GM18907 (cell line): Measurements from ENCODE around the gene RANBP9.

Experiments
- ATAC-seq: cut with Tn5 transposase; IDR thresholded peaks from one replicate; pipeline ENCODE4 v1.9.1; 2021; ENCODE audit warnings: mild to moderate bottlenecking, moderate library complexity; ENCODE audit not compliant: unreplicated experiment

Gene RANBP9

GRCh38 chr6:13605634-13606033 lies 106.0 kb downstream of the RANBP9 start:
- ATAC-seq: no peak

GRCh38 chr6:13604546-13605416 lies 106.9 kb downstream of the RANBP9 start:
- no peak for ATAC-seq

GRCh38 chr6:13604135-13604534 lies 107.5 kb downstream of the RANBP9 start:
- ATAC-seq: no peak

DNA sequence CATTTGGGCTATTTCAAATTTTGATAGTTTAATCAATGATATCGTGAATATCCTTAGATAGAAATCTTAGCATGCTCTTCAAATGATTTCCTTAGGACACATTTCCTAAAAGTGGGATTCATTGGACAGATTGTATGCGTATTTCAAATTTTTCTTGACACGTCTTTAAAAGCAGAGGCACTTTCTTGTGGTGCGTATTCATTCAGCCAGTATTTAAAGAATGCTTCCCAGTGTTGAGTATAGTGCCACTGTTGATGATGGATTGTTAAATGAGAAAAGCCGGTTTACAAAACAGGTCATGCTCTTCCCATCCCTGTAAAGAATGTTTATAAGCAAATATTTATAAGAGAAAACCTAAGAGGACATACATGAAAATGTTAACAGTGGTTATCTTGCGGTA lies 111.6 kb downstream of the RANBP9 start:
- ATAC-seq: no peak

GRCh38 chr6:13597073-13597472 lies 114.6 kb downstream of the RANBP9 start:
- ATAC-seq: no peak

DNA sequence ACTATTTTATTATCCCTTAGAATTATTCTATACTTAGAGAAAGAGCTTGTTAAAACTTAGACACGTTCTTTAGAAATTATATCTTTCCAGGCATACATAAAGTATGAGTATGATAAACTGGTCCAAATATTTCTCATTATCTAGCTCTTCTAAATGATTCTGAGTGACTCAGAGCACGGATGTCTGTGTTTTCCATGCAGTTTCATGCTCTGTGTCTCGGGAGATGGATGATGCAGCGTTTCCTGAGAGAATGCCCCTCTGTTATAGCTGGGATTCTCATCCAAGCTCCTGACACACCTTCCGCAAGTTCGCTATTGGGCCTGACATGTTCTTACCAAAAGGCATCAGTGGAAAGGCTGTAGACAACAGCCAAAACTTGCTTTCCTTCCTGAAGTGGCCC lies 117.9 kb downstream of the RANBP9 start:
- no peak for ATAC-seq

- ATAC-seq: no peak
Observed at GRCh38 chr6:13593103-13593502, 118.5 kb downstream of the RANBP9 start.

DNA sequence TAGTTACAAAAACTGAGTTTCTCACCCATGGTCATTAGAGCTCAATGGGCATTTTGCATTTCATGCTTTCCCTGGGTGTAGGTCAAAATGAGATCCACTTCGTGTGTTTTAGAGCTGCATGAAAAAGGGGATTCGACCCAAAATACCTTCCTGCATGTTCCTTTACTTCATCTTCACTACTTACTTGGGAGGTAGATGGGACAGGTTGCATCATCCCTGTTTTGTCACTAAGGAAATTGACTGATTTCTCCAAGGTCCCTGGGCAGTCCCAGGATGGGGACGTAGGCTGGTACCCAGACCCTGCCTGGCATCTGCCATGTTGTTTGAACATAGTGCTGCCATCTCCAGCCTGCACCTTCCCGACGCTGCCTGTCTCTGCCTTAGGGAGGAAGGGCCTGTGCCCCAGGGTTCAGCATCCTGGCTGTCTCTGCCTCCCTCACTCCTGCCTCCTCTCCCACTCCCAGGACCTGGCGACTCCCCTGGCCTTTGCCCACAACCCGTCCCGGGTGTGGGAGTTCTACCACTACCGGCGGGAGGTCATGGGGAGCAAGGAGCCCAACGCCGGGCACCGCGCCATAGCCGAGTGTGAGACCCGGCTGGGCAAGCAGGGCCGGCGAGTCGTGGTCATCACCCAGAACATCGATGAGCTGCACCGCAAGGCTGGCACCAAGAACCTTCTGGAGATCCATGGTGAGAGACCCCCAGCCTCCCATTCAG lies 120.3 kb downstream of the RANBP9 start:
- ATAC-seq: no peak

GRCh38 chr6:13590574-13591153 lies 121.0 kb downstream of the RANBP9 start:
- ATAC-seq: no peak

- no peak for ATAC-seq
Observed at GRCh38 chr6:13589801-13590200, 121.8 kb downstream of the RANBP9 start.

DNA sequence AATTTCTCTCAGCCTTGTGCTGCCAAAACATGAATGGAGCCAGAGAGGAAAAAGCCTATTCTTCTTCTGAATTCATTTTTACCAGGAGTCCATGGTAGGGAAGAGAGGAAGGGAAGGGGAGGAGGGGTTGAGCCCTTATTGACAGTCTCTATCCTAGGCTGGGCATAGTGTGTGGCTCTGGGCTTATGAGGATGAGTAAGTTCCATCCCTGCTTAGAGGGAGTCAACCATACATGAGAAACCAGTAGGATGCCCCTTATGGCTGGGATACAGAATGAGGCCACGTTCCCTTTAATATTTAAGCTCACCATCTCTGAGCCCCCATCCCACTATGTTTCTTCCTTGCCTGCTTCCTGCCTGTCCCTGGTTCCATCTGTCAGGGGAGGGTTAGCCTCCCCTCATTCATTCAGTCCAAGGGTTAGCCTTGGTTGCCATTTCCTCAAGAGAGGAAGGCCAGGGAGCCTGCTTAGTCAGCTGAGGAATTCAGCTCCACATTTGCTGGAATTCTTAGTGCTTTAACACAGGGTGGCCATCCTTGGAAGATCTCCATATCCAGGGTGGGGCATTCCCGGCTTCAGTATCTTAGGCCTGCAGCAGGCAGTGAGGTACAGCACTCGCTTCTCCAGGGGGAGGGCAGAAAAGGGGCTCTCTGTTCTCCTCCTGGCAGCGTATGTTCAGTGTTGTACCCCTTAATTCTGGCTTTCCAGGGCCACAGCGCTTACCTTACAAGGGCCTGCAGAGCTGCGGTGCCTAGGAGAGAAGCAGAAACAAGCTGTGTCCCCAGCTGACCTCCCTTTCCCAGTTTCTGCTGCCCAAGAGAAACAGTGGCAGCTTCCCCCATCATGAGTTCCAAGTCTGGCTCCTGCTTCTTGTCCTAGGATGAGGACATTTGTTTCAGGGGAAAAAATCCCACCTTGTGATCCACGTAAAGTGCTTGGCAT lies 124.8 kb downstream of the RANBP9 start:
- ATAC-seq: no peak

GRCh38 chr6:13581700-13582229 lies 129.9 kb downstream of the RANBP9 start:
- no peak for ATAC-seq

- ATAC-seq: no peak
Observed at GRCh38 chr6:13579911-13580310, 131.7 kb downstream of the RANBP9 start.

DNA sequence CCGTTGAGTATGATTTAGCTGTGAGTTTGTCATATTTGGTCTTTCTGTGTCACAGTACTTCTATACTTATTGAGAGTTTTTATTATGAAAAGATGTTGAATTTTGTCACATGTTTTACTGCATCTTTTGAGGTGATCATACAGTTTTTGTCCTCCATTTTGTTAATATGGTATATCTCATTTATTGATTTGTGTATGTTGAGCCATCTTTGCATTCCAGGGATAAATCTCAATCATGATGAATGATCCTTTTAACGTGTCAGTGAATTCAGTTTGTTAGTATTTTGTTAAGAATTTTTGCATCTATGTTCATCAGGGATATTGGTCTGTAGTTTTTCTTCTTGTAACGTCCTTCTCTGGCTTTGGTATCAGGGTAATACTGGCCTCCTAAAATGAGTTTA lies 133.7 kb downstream of the RANBP9 start:
- no peak for ATAC-seq

GRCh38 chr6:13576017-13576416 lies 135.6 kb downstream of the RANBP9 start:
- no peak for ATAC-seq

GRCh38 chr6:13575377-13575775 lies 136.3 kb downstream of the RANBP9 start:
- no peak for ATAC-seq

DNA sequence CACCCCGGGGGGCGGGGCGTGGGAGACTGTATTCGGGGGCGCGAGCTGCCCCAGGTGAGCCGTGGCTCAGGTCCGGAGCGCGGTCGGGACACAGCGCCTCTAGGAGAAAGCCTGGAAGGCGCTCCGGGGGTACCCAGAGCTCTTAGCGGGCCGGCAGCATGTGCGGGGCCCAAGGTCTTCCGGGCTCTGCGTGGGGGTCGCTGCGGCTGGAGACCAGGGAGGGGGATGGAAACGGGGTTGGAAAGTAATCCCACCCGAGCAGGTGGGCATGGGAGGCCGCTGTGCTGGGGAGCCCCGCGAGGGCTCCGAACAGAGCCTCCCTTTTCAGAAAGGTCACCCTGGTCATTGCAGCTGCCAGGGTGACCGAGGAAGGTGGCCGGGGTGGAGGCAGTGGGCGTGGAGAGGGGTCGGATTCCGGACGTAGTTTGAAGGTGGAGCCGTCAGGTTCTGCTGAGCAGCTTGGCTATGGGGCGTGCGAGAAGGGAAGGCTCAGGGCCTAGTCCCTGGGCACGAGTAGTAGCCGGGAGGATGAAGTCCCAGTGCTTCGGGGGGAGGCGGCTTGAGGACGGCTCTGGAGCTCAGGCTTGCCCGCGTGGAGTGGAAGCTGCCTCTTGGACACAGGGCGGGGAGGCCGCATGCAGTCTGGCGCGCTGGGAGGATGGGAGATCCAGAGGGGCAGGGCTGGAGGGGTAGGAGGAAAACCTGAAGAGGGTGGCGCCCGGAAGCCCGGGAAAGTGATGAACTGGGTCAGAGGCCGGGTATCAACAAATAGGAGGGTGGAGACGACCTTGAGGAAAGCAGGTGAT lies 136.9 kb downstream of the RANBP9 start, which contains the start of gene SIRT5:
TSS of gene SIRT5 (plus strand) at position 31 of the 806 bp plus-strand sequence. CDS start 9,510 bp downstream, outside the sequence.
- peak; percentile 79 for ATAC-seq

GRCh38 chr6:13574149-13574570 lies 137.5 kb downstream of the RANBP9 start:
- ATAC-seq: peak; percentile 75

DNA sequence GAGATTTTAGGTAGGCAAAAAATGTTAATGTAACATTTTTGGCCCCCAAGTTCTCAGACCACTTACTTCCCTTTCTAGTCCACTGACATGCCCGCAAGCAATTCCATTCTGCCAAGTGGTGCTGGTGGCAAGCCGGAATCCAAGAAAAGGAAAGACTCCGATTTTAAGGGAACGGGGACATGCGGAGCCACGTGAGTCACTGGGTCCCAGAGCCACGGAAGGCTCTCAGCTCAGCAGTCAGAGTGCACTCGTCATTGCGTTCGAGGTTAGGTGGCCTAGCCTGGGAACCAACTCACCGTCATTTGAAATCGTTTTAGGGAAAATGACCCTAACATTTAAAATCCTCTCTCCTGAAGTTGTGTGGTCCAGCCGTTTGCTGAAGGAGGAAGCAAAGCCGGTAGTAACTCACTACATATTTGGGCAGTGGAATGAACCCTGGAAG lies 137.9 kb downstream of the RANBP9 start:
- ATAC-seq: no peak
